ENCODE results near the gene SLC39A1.

SLC39A1 gene

GRCh38 chr1:153953859-153954365, 9.4 kb downstream of the SLC39A1 start:
- in situ Hi-C loops (cut with HindIII; ENCODE audit: low sequenced_read_pairs), result no loop called here

DNA sequence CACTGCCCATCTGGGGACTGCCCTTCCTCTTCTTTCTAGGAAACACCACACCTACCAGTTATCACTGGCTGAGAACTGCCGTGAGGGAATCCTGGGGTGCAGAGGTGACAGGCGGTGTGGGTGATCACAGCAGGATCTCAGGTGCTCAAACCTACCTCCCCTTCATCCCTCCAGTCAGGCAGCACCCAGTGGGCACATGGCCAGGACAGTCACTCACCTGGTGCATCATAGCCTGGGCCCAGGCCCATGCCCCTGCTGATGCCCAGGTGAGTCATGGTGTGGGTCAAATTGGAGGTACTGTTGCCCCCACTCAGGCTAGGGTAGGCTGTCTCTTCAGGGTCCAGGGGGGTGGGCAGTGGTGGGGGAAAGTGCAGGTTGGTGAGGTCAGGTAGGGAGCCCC, 11.5 kb downstream of the SLC39A1 start:
- in situ Hi-C loops (cut with HindIII; ENCODE audit: low sequenced_read_pairs), result no loop called here

DNA sequence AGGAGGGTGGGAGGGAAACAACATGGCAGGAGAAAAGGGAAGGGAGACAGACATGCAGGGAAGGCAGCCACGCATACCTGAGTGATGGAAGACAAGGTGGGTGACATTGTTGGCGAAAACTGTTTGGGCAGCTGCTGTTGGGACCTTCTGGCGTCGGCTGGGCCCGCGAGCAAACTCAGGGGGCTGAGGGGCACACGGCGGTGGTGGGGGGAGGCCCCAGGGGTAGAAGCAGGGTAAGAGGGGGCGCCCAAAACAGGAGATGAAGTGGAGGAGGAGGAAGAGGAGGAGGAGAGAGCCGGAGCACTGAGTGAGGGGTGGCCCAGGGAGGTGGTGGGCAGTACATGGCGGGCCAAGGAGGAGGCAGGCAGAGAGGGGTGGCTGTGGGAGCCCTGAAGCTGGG, 12.2 kb downstream of the SLC39A1 start:
- in situ Hi-C loops (cut with HindIII; ENCODE audit: low sequenced_read_pairs), result no loop called here

- in situ Hi-C loops (cut with HindIII; ENCODE audit: low sequenced_read_pairs), result no loop called here
Measured at GRCh38 chr1:153946622-153947241, 16.6 kb downstream of the SLC39A1 start, which contains the start of gene DENND4B. Gene DENND4B (minus strand): TSS chr1:153946718. CDS start chr1:153944374, 2,344 bp downstream.

GRCh38 chr1:153945795-153946621, 17.3 kb downstream of the SLC39A1 start:
- in situ Hi-C loops (cut with HindIII; ENCODE audit: low sequenced_read_pairs), result no loop called here

DNA sequence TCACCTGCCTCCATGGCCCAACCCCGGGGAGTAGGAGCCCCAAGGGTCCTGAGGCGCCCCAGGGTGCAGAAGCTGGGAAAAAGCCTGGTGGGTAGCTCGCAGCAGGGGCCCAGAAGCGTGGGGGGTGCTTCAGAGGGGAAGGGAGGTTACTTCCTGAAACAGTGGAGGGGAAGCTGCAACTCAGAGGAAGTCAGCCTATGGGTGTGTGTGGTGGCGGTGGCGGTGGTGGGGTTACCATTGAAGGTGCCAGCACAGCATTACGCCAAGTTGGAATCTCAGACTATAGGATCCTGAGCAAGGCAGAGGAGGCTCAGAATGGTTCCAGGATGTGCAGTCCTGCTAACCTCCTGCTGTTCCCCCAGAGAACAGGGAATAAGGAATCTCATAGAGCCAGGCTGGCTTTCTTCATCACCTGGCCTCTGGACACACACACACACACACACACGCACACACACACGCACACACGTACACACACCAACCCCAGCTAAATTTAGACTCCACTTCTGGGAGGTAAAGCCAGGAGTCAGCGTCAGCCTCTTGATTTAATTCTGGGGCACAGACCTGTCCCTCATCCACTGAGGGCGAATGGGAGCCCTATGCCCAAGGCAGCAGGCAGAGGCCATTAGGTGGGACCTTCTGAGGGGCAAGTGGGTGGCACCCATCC, 18.1 kb downstream of the SLC39A1 start:
- in situ Hi-C loops (cut with HindIII; ENCODE audit: low sequenced_read_pairs), result no loop called here

- in situ Hi-C loops (cut with HindIII; ENCODE audit: low sequenced_read_pairs), result no loop called here
Measured at GRCh38 chr1:153944827-153945117, 18.6 kb downstream of the SLC39A1 start.

GRCh38 chr1:153944005-153944826, 19.1 kb downstream of the SLC39A1 start:
- in situ Hi-C loops (cut with HindIII; ENCODE audit: low sequenced_read_pairs), result no loop called here

GRCh38 chr1:153942766-153943549, 20.4 kb downstream of the SLC39A1 start:
- in situ Hi-C loops (cut with HindIII; ENCODE audit: low sequenced_read_pairs), result no loop called here

GRCh38 chr1:153941826-153942725, 21.3 kb downstream of the SLC39A1 start:
- in situ Hi-C loops (cut with HindIII; ENCODE audit: low sequenced_read_pairs), result no loop called here

DNA sequence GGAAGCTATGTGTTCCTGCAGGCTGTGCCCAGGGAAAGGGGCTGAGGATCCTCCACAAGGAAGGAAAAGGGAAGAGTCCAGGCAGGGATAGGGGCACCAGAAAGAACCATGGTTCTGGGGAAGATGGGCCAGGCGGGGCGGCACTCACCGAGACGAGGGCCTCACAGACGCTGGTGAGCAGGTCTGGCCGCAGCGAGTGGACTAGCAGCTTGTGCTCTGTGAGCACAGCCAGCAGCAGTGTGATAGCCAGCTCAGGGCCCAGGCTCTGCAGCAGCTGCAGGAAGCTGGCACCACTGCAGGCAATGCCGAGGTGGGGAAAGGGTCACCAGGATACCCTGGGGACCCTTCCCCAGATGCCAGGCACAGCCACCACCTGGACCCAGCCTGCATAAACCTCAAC, 22.6 kb downstream of the SLC39A1 start:
- in situ Hi-C loops (cut with HindIII; ENCODE audit: low sequenced_read_pairs), result no loop called here

- in situ Hi-C loops (cut with HindIII; ENCODE audit: low sequenced_read_pairs), result no loop called here
Measured at GRCh38 chr1:153939476-153939875, 23.9 kb downstream of the SLC39A1 start.

DNA sequence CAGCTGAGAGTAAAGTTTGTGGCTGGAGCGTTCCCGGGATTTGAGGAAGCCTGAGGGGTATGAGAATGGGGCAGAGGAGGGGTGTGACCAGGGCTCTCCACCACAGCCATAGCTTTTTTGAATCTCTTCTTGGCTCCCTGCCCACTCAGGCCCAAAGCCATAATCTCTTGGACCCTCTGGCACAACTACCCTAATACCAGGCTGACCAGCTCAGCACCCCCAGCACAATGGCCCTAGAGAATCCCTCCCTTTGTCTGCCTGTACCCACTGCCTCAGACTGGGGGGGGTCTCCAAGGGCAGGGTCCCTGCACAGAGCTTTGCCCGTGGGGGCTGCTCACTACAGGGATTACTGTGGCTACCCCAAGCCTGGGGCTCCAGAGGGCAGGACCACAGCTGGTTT, 24.3 kb downstream of the SLC39A1 start:
- in situ Hi-C loops (cut with HindIII; ENCODE audit: low sequenced_read_pairs), result no loop called here

DNA sequence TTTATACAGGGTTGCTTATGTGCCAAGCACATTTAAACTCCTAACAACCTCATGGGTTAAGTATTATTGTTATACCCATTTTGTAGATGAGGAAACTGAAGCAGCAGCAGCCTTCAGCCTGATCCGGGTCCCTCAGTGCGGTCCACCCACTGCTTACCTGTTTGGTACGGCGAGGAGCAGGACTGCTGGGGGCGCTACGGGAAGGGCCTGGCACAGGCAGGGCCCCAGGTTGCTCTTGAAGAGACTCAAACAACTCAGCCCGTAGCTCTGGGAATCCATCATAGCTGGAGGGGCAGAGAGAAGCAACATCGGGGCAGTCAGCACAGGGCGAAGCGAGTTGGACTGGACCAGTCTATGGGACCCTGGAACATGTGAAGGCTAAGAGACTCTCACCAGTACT, 26.0 kb downstream of the SLC39A1 start:
- in situ Hi-C loops (cut with HindIII; ENCODE audit: low sequenced_read_pairs), result no loop called here

DNA sequence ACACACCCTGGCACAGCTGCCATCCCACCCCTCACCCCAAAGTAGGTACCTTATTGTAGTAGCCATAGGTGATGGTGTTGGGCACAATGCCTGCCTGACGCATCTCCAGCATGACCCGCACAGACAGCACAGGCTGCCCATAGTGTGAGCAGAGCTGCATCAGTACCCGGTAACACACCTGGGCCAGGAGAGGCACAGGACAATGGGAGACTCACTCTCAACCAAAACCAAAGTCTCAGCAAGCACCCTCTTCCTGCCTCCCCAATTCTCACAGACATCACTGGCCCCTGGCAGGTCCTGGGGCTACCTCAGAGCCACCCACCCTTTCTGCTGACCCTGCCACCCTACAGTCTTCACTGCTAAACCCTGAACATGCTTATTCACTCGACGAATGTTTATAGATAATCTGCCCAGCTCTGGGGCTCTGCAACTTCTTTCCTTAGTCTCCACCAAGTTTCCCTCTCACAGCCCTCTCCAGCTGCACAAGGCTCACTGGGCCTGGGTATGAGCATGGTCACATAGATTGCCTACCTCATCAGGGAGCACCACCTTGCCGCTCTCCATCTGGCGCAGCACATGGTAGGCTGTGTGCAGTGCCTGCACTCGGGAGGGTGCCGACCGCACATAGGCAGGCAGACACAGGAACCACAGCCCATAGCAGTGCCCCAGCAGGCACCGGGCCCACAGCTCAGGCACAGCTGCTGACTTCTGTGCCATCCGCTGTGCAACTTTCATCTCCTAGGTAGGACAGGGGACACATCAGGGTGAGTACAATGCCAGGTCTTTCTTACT, 27.1 kb downstream of the SLC39A1 start:
- in situ Hi-C loops (cut with HindIII; ENCODE audit: low sequenced_read_pairs), result no loop called here

DNA sequence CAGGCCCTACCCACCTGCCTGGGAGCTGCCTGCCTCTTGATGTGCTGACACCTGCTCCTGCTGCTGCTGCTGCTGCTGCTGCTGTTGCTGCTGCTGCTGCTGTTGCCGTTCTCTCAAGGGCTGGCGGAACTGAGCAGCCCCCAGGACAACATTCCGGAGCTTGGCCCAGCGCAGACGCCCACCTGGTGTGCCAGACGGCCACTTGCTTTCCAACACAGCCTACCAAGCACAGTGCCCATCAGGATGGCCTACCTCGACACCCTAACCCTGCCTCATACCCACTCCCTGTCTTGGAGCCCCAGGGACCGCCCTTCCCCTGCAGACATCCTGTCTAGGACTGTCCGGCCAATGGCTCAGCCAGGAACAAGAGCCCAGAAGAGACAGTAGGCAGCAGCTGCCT, 28.6 kb downstream of the SLC39A1 start:
- in situ Hi-C loops (cut with HindIII; ENCODE audit: low sequenced_read_pairs), result no loop called here

DNA sequence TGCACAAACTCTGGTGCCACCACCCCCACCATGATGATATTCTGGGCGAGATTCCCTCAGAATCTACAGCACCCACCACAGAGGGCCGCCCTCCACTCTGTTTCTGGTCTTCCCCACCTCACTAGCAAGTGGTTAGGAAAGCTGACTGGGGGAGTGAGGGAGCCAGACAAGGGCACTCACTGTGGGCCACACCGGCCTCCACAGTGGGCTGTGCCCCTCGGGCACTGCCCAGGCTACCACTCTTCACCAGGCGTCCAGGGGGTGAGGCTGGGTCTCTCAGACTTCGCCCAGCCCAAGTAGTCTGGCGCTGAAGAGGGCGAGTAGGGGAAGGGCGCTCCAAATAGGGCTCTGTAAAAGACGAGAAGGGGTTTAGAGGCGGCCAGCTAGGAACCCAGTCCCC, 29.4 kb downstream of the SLC39A1 start:
- in situ Hi-C loops (cut with HindIII; ENCODE audit: low sequenced_read_pairs), result no loop called here

GRCh38 chr1:153933430-153933829, 29.9 kb downstream of the SLC39A1 start:
- in situ Hi-C loops (cut with HindIII; ENCODE audit: low sequenced_read_pairs), result no loop called here

Measured in endothelial cell of hepatic sinusoid (primary cell).